22Rv1 (cell line): Measurements from ENCODE around the gene GPC6.

Experiments
- ZFX ChIP-seq: fragments of 450-650 bp; IDR thresholded peaks from 2 replicates; pipeline ENCODE4 v1.6.1; 2017; ENCODE audit warnings: antibody characterized with exemption, borderline replicate concordance
- TF ChIP-seq, protein P1 (sequence below): fragments of 450-650 bp; IDR thresholded peaks from 2 replicates; pipeline ENCODE4 v1.5.1; 2017; ENCODE audit warnings: mild to moderate bottlenecking

DNA sequence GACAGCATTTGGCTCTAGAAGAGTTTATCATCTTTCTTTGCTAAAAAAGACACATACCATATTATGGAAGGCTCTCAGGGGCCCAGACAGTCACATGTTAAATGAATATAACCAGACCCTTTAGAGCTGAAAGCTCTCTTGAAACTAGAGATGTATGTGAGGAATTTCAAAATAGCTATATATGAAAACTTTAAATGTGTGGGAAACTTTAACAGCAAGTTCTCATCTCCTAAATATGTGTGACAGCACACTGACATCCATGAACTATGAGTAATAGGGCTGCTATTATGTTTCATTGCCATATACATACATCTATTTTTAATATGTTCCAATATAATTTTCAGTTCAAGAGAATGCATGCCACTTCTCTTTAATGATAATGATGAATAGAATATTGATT lies 509.5 kb downstream of the GPC6 start:
- no peak for TF ChIP-seq ZFX
- TF ChIP-seq, protein P1, sequence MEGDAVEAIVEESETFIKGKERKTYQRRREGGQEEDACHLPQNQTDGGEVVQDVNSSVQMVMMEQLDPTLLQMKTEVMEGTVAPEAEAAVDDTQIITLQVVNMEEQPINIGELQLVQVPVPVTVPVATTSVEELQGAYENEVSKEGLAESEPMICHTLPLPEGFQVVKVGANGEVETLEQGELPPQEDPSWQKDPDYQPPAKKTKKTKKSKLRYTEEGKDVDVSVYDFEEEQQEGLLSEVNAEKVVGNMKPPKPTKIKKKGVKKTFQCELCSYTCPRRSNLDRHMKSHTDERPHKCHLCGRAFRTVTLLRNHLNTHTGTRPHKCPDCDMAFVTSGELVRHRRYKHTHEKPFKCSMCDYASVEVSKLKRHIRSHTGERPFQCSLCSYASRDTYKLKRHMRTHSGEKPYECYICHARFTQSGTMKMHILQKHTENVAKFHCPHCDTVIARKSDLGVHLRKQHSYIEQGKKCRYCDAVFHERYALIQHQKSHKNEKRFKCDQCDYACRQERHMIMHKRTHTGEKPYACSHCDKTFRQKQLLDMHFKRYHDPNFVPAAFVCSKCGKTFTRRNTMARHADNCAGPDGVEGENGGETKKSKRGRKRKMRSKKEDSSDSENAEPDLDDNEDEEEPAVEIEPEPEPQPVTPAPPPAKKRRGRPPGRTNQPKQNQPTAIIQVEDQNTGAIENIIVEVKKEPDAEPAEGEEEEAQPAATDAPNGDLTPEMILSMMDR, result no peak
